DOHH2 (cell line): ENCODE data around the gene QSOX2.

Experiments
- H3F3A ChIP-seq: fragments of 200-600 bp; sonication (generic), shearing (Covaris generic); 2 replicates; pipeline ENCODE4 v1.6.0; 2016; ENCODE audit warnings: antibody characterized with exemption, mild to moderate bottlenecking; ENCODE audit not compliant: control insufficient read depth, insufficient read depth
- H3K27ac ChIP-seq: fragments of 200-600 bp; sonication (generic); 2 replicates; pipeline ENCODE4 v1.5.1; 2014; ENCODE audit warnings: low read depth, mild to moderate bottlenecking, low read length, moderate library complexity
- H3K27me3 ChIP-seq: fragments of 200-600 bp; sonication (generic); 2 replicates; pipeline ENCODE4 v1.6.1; 2014; ENCODE audit warnings: mild to moderate bottlenecking, low read length, mixed read lengths; ENCODE audit not compliant: control insufficient read depth
- H3K36me3 ChIP-seq: fragments of 200-600 bp; sonication (generic); 2 replicates; pipeline ENCODE4 v1.6.1; 2014; ENCODE audit warnings: mild to moderate bottlenecking, low read length, moderate library complexity, mixed read lengths; ENCODE audit not compliant: control insufficient read depth
- H3K4me1 ChIP-seq: fragments of 200-600 bp; sonication (generic); 2 replicates; pipeline ENCODE4 v1.6.1; 2014; ENCODE audit warnings: mild to moderate bottlenecking, low read length, mixed read lengths; ENCODE audit not compliant: control insufficient read depth
- H3K4me2 ChIP-seq: fragments of 200-600 bp; sonication (generic); 2 replicates; pipeline ENCODE4 v1.6.0; 2014; ENCODE audit warnings: mild to moderate bottlenecking, low read length, moderate library complexity
- H3K4me3 ChIP-seq: fragments of 200-600 bp; sonication (generic); 2 replicates; pipeline ENCODE4 v1.5.1; 2014; ENCODE audit warnings: mild to moderate bottlenecking, low read length, mixed read lengths
- H3K79me2 ChIP-seq: fragments of 200-600 bp; sonication (generic); 2 replicates; pipeline ENCODE4 v1.6.1; 2014; ENCODE audit warnings: mild to moderate bottlenecking, low read length, mixed read lengths; ENCODE audit not compliant: control insufficient read depth
- H3K9me2 ChIP-seq: fragments of 200-600 bp; sonication (generic); replicated peaks from 2 replicates; pipeline ENCODE4 v1.6.1; 2014; ENCODE audit warnings: mild to moderate bottlenecking, low read length, mixed read lengths; ENCODE audit not compliant: control insufficient read depth
- H3K9me3 ChIP-seq: fragments of 200-600 bp; sonication (generic); 2 replicates; pipeline ENCODE4 v1.6.1; 2014; ENCODE audit warnings: antibody characterized with exemption, low read length, mixed read lengths; ENCODE audit not compliant: control insufficient read depth, insufficient read depth
- H4K20me1 ChIP-seq: fragments of 200-600 bp; sonication (generic); 2 replicates; pipeline ENCODE4 v1.6.0; 2014; ENCODE audit warnings: low read depth, mild to moderate bottlenecking, antibody characterized with exemption, low read length, moderate library complexity; ENCODE audit not compliant: control insufficient read depth, insufficient read depth
- CTCF ChIP-seq: fragments of 200-600 bp; sonication (generic); IDR thresholded peaks from one replicate; pipeline ENCODE4 v1.5.1; 2014; ENCODE audit warnings: antibody characterized with exemption, mild to moderate bottlenecking, low read depth, low read length; ENCODE audit not compliant: poor library complexity, severe bottlenecking
- EZH2phosphoT487 ChIP-seq: fragments of 200-600 bp; sonication (generic); IDR thresholded peaks from 2 replicates; pipeline ENCODE4 v1.6.1; 2017; ENCODE audit warnings: borderline replicate concordance, mild to moderate bottlenecking, antibody characterized with exemption, low read length, moderate library complexity, mixed read lengths

The QSOX2 gene

GRCh38 chr9:136255166-136255538 is 9.5 kb upstream of the QSOX2 start:
- Histone ChIP-seq H3K4me2 (no peak overlapping the region), H3K27me3 (no peaks in the 10 kb centered on the region; the same call in 1 of the 2 replicates), H3K9me3 (no peaks in the 10 kb centered on the region), H3K4me1 (no peaks in the 10 kb centered on the region), H3K27ac (no peak overlapping the region), H4K20me1 (no peaks in the 10 kb centered on the region), H3K9me2 (no peaks in the 10 kb centered on the region), H3F3A (no peaks in the 10 kb centered on the region), H3K4me3 (no peak overlapping the region), H3K79me2 (no peaks in the 10 kb centered on the region), H3K36me3 (no peaks in the 10 kb centered on the region)
- TF ChIP-seq CTCF: no peak
- TF ChIP-seq EZH2phosphoT487: no peak

GRCh38 chr9:136254381-136255165 is 9.0 kb upstream of the QSOX2 start:
- Histone ChIP-seq H3F3A (no peaks in the 10 kb centered on the region), H3K9me3 (no peaks in the 10 kb centered on the region), H3K9me2 (no peaks in the 10 kb centered on the region), H3K27me3 (no peaks in the 10 kb centered on the region; the same call in 1 of the 2 replicates), H4K20me1 (no peaks in the 10 kb centered on the region), H3K4me3 (no peak overlapping the region), H3K4me2 (no peak overlapping the region), H3K4me1 (no peaks in the 10 kb centered on the region), H3K27ac (no peak overlapping the region), H3K36me3 (no peaks in the 10 kb centered on the region), H3K79me2 (no peaks in the 10 kb centered on the region)
- TF ChIP-seq EZH2phosphoT487: no peak
- TF ChIP-seq CTCF: no peak

GRCh38 chr9:136253246-136254130 is 7.9 kb upstream of the QSOX2 start:
- H3K79me2 ChIP-seq: no peaks in the 10 kb centered on the region
- H3K27me3 ChIP-seq: no peaks in the 10 kb centered on the region; the same call in 1 of the 2 replicates
- H3K4me2 ChIP-seq: no peak overlapping the region
- H3F3A ChIP-seq: no peaks in the 10 kb centered on the region
- no peak overlapping the region for H3K27ac ChIP-seq
- TF ChIP-seq CTCF (no peak), EZH2phosphoT487 (no peak)
- no peaks in the 10 kb centered on the region for H3K4me1 ChIP-seq
- H3K9me3 ChIP-seq: no peaks in the 10 kb centered on the region
- no peak overlapping the region for H3K4me3 ChIP-seq
- H3K36me3 ChIP-seq: no peaks in the 10 kb centered on the region
- no peaks in the 10 kb centered on the region for H4K20me1 ChIP-seq
- H3K9me2 ChIP-seq: no peaks in the 10 kb centered on the region
